ENCODE results near the gene SPATA16. TPM values are rescaled to one million over a fixed set of nuclear protein-coding genes. Genes with fewer than 3 reads are reported as not detected.

The SPATA16 gene
- total RNA-seq, 4 donors from 2014 or later = not detected

GRCh38 chr3:172853921-172854666 is 286.9 kb downstream of the SPATA16 start:
- intact Hi-C loops (cut with DNase I) = no loop called here
- no peak overlapping the region for H3K27ac ChIP-seq
- 41 to 51% methylated on average over 3 of the region's 3 CpGs for WGBS, 2 donors

DNA sequence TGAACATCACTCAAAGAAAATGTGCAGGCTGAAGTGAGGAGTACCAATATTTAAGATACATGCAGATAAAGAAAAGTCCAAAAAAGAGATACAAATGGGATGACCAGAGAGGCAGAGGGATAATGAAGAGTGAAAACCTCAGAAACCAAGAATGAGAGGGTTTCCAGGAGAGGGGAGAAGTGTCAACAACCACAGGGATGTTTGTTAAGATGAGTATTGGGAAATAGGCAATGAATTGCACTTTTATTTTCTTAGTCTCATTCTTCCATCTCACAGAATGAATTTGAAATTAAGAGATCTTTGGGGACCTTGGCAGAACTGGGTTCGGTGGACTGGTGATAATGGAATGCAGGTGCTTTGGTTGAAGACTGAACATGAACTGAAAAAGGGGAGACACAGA is 288.0 kb downstream of the SPATA16 start:
- TF ChIP-seq CTCF (IDR thresholded peaks at IDR 0.05) = no peak
- no peak for TF ChIP-seq POLR2A (IDR thresholded peaks at IDR 0.05)
- no peak for DNase-seq
- no peak overlapping the region for H3K27ac ChIP-seq
- no peak overlapping the region for H3K4me3 ChIP-seq
- intact Hi-C loops (cut with DNase I) = no loop called here
- peaks cover 0 to 2% (median 0%) of the 10 kb centered on the region in 4 donors for H3K27me3 ChIP-seq
- H3K36me3 ChIP-seq = no peaks in the 10 kb centered on the region
- WGBS, 2 donors = 73 to 77% methylated on average over 1 of the region's 1 CpG
- no peaks in the 10 kb centered on the region for H3K9me3 ChIP-seq
- no peaks in the 10 kb centered on the region for H3K4me1 ChIP-seq

More at GRCh38 chr3:172853921-172854666, 286.9 kb downstream of the SPATA16 start:
- H3K36me3 ChIP-seq = no peaks in the 10 kb centered on the region
- TF ChIP-seq POLR2A (IDR thresholded peaks at IDR 0.05) = no peak
- TF ChIP-seq CTCF (IDR thresholded peaks at IDR 0.05) = no peak
- no peaks in the 10 kb centered on the region for H3K9me3 ChIP-seq
- no peaks in the 10 kb centered on the region for H3K4me1 ChIP-seq
- H3K27me3 ChIP-seq = no peaks in the 10 kb centered on the region
- no peak for DNase-seq
- H3K4me3 ChIP-seq = no peak overlapping the region

- no peaks in the 10 kb centered on the region for H3K36me3 ChIP-seq
- no peaks in the 10 kb centered on the region for H3K9me3 ChIP-seq
- H3K4me1 ChIP-seq = no peaks in the 10 kb centered on the region
- intact Hi-C loops (cut with DNase I) = no loop called here
- WGBS, 2 donors = 17 to 20% methylated on average over 1 of the region's 1 CpG
- peaks cover 0 to 6% (median 0%) of the 10 kb centered on the region in 4 donors for H3K27me3 ChIP-seq
- H3K4me3 ChIP-seq = no peak overlapping the region
- TF ChIP-seq POLR2A (IDR thresholded peaks at IDR 0.05) (no peak), CTCF (IDR thresholded peaks at IDR 0.05) (no peak)
- H3K27ac ChIP-seq = no peak overlapping the region
- DNase-seq = no peak
These were observed 292.1 kb downstream of the SPATA16 start for GRCh38 chr3:172848910-172849309.

GRCh38 chr3:172847292-172847691 is 293.7 kb downstream of the SPATA16 start:
- H3K4me1 ChIP-seq = no peaks in the 10 kb centered on the region
- TF ChIP-seq CTCF (IDR thresholded peaks at IDR 0.05) (no peak), POLR2A (IDR thresholded peaks at IDR 0.05) (no peak)
- H3K36me3 ChIP-seq = no peaks in the 10 kb centered on the region
- H3K9me3 ChIP-seq = no peaks in the 10 kb centered on the region
- no peak for DNase-seq
- no peak overlapping the region for H3K4me3 ChIP-seq
- peaks cover 0 to 6% (median 0%) of the 10 kb centered on the region in 4 donors for H3K27me3 ChIP-seq
- no peak overlapping the region for H3K27ac ChIP-seq
- intact Hi-C loops (cut with DNase I) = no loop called here

- Histone ChIP-seq H3K4me3 (no peak overlapping the region), H3K9me3 (no peaks in the 10 kb centered on the region), H3K36me3 (no peaks in the 10 kb centered on the region), H3K4me1 (no peaks in the 10 kb centered on the region), H3K27ac (no peak overlapping the region), H3K27me3 (peaks cover 0 to 6% (median 0%) of the 10 kb centered on the region in 4 donors)
- DNase-seq = no peak
- TF ChIP-seq POLR2A (IDR thresholded peaks at IDR 0.05) = no peak
- no peak for TF ChIP-seq CTCF (IDR thresholded peaks at IDR 0.05)
- intact Hi-C loops (cut with DNase I) = no loop called here
- WGBS, 2 donors = 44 to 56% methylated on average over 2 of the region's 2 CpGs
These were observed 294.3 kb downstream of the SPATA16 start for GRCh38 chr3:172846706-172847105.
